ENCODE measurements around the gene RIPPLY1.

Gene RIPPLY1

DNA sequence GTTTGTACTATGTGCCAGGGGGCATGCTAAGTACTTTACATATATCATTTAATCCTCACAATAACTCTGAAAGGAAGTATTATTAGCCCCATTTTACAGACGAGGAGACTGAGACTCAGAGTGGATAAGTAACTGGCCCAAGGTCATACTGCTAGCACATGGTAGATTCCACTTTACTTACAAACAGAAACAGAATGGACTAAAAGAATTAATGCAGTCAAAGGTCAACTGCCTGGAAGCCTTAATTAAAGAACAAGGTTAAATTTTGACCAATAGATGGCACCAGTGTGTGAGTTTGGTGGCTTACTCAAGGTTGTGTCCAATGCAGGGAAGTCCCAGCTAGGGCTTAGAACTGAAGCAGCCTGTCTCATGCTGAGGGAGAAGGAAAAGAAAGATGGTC is 4.7 kb downstream of the RIPPLY1 start:
- in situ Hi-C loops (cut with MboI; ENCODE audit: low sequenced_read_pairs, unreplicated experiment): no loop called here

DNA sequence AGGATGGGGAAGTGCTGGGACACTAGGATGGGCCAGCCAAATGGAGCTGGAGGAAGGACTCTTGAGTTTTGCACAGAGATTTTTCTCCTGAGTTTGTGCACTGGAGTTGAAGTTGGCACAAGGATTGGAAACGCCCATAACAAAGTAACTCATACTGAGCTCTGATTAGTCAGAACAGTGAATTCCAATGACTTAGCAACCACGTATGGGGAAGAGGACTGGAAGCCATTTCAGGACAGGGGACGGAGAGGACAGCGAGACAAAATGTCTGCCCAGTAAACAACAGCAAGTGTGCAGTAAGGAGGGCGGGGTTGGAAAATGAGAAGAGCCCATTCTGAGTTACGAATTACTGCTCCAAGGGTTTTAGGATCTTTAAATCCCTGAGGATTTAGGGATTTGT is 5.9 kb downstream of the RIPPLY1 start:
- TF ChIP-seq, protein P1, sequence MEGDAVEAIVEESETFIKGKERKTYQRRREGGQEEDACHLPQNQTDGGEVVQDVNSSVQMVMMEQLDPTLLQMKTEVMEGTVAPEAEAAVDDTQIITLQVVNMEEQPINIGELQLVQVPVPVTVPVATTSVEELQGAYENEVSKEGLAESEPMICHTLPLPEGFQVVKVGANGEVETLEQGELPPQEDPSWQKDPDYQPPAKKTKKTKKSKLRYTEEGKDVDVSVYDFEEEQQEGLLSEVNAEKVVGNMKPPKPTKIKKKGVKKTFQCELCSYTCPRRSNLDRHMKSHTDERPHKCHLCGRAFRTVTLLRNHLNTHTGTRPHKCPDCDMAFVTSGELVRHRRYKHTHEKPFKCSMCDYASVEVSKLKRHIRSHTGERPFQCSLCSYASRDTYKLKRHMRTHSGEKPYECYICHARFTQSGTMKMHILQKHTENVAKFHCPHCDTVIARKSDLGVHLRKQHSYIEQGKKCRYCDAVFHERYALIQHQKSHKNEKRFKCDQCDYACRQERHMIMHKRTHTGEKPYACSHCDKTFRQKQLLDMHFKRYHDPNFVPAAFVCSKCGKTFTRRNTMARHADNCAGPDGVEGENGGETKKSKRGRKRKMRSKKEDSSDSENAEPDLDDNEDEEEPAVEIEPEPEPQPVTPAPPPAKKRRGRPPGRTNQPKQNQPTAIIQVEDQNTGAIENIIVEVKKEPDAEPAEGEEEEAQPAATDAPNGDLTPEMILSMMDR (IDR thresholded peaks at IDR 0.05; ENCODE audit: borderline replicate concordance, control extremely low read depth, extremely low read depth, insufficient read depth, missing control alignments): no peak
- no peak for DNase-seq (ENCODE audit: low spot score)
- in situ Hi-C loops (cut with MboI; ENCODE audit: low sequenced_read_pairs, unreplicated experiment): no loop called here

More for the DNA sequence above, 4.7 kb downstream of the RIPPLY1 start:
- peak; percentile 52 for DNase-seq (ENCODE audit: low spot score)
- TF ChIP-seq, protein P1 (IDR thresholded peaks at IDR 0.05; ENCODE audit: borderline replicate concordance, control extremely low read depth, extremely low read depth, insufficient read depth, missing control alignments): peak; percentile 34

DNA sequence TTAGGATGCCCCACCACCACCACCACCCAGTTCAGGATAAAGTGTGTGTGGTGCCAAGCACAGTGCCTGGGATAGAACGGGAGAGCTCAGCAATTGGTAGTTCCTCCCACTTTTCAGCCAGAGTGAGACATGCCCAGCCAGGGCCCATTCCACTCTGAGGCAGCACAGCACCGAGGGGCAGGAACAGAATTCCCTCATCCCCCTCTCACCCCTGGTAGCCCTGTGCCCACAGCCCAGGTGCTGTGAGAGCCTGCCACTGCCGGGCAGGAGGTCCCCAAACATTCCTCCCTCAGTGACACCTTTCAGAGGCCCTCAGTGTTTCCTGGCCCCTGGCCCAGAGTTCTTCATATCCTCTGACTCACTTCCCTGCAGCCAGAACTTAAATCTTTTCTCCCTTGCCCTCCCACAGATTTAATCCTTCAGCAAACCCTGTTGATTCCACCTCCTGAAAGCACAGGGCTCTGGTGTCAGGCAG is 8.1 kb downstream of the RIPPLY1 start:
- in situ Hi-C loops (cut with MboI; ENCODE audit: low sequenced_read_pairs, unreplicated experiment): no loop called here
- DNase-seq (ENCODE audit: low spot score): no peak
- TF ChIP-seq, protein P1 (IDR thresholded peaks at IDR 0.05; ENCODE audit: borderline replicate concordance, control extremely low read depth, extremely low read depth, insufficient read depth, missing control alignments): no peak

DNA sequence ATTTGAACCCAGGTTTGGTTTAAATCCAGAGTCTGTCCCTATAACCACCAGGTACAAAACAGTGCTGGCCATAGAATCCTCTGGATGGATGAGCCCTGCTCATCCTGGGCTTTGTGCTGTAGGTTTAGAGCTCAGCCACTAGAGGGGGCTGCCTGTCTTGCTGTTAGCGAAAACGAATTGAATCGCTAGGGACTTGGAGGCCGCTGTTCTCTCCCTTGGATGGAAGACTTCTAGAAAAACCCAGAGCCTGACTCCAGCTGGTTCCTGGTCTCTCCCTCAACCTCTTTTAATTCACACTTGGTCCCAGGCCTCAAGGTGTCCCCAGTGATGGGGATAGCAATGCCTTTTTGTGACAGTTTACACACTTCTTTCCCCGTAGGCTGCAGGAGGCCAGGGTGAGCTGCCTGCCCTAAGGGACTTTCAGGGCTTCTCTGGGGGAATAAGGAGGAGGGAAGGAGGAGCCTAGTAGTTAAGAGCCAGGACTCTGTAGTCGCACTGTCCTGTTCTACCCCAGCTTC is 8.7 kb downstream of the RIPPLY1 start:
- TF ChIP-seq, protein P1 (IDR thresholded peaks at IDR 0.05; ENCODE audit: borderline replicate concordance, control extremely low read depth, extremely low read depth, insufficient read depth, missing control alignments): peak; percentile 91
- DNase-seq (ENCODE audit: low spot score): peak; percentile 37
- in situ Hi-C loops (cut with MboI; ENCODE audit: low sequenced_read_pairs, unreplicated experiment): no loop called here

DNA sequence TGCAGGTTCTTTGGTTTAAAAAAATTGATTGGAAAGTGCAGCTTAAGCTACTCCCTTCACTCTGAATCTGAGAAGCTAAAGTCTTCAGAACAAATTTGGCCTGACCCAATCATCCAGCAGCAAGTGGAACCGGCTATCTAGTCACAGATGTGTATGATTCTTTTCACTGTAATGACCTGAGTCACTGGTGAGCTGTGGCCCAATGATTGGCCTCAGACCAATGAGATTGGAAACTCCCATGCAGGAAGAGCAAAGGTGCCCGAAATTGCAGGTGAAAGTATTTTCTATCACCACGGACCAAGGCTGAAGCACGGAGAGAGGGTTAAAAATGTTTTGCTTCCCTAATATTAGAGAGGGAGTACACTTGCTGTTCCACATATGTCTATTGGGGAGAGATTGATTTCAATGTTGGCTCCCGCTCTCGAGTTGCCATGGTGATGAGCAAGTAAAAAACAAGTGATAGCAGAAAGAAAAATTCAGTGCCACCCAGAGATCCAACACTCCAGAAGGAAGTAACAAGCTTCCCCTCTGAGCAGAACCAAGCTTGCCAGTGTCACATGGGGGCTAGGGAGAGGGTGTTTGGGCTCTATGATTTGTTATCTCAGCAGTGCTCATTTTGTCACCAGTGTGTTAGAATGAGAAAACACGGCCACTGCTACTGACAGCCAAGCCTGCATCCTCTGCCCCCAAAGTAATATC is 11.2 kb downstream of the RIPPLY1 start:
- TF ChIP-seq, protein P1 (IDR thresholded peaks at IDR 0.05; ENCODE audit: borderline replicate concordance, control extremely low read depth, extremely low read depth, insufficient read depth, missing control alignments): no peak
- in situ Hi-C loops (cut with MboI; ENCODE audit: low sequenced_read_pairs, unreplicated experiment): no loop called here
- no peak for DNase-seq (ENCODE audit: low spot score)

DNA sequence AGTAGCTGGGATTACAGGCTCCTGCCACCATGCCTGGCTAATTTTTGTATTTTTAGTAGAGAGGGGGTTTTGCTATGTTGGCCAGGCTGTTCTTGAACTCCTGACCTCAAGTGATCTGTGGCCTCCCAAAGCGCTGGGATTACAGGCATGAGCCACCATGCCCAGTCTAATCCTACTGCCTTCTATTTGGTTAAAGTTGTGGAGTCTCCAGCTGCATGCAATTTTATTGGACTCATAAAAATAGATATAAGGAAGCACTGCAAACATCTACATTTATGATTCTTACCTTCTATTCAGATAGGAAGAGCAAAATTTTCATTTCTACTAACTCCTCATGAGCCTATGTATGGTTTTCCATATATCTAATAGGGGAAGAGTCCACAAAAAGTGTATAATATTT is 13.7 kb downstream of the RIPPLY1 start:
- in situ Hi-C loops (cut with MboI; ENCODE audit: low sequenced_read_pairs, unreplicated experiment): no loop called here
- no peak for DNase-seq (ENCODE audit: low spot score)

More for the DNA sequence above, 13.7 kb downstream of the RIPPLY1 start:
- TF ChIP-seq, protein P1 (IDR thresholded peaks at IDR 0.05; ENCODE audit: borderline replicate concordance, control extremely low read depth, extremely low read depth, insufficient read depth, missing control alignments): no peak
